ENCODE measurements around the gene MED27. TPM values are rescaled to one million over a fixed set of nuclear protein-coding genes. Genes with fewer than 3 reads are reported as not detected.

MED27 gene
- total RNA-seq, 1 donor from 2014 or later, result 21.3 TPM

DNA sequence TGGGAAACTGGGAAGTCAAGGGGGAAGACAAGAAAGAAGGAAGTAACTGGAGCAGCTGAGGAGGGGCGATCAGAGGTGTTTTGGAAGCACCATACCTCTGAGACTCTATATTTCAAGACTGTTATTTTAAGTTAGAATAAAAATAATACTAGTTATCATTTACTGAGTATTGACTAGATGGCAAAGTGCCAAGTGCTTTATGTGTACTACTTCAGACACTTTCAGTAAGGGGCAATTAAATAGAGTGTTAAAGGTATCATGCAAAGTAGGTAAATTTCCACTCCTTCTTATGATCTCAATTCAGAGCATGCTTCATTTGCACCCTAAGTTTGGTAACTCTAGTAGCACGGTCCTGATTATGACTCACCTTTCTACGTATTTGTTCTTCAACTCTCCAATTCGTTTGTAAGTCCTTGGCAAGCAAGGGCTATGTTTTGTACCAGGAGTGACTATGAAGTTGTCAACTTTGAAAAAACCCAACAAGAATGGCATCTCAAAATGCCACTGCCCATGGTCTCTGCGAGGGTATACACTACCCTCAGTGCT is 187.4 kb downstream of the MED27 start:
- TF ChIP-seq, protein P1, sequence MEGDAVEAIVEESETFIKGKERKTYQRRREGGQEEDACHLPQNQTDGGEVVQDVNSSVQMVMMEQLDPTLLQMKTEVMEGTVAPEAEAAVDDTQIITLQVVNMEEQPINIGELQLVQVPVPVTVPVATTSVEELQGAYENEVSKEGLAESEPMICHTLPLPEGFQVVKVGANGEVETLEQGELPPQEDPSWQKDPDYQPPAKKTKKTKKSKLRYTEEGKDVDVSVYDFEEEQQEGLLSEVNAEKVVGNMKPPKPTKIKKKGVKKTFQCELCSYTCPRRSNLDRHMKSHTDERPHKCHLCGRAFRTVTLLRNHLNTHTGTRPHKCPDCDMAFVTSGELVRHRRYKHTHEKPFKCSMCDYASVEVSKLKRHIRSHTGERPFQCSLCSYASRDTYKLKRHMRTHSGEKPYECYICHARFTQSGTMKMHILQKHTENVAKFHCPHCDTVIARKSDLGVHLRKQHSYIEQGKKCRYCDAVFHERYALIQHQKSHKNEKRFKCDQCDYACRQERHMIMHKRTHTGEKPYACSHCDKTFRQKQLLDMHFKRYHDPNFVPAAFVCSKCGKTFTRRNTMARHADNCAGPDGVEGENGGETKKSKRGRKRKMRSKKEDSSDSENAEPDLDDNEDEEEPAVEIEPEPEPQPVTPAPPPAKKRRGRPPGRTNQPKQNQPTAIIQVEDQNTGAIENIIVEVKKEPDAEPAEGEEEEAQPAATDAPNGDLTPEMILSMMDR (conservative IDR thresholded peaks at IDR 0.05; ENCODE audit: low read depth, low read length), result no peak
- no peak overlapping the region for H3K4me3 ChIP-seq (ENCODE audit: low read depth, low read length)

DNA sequence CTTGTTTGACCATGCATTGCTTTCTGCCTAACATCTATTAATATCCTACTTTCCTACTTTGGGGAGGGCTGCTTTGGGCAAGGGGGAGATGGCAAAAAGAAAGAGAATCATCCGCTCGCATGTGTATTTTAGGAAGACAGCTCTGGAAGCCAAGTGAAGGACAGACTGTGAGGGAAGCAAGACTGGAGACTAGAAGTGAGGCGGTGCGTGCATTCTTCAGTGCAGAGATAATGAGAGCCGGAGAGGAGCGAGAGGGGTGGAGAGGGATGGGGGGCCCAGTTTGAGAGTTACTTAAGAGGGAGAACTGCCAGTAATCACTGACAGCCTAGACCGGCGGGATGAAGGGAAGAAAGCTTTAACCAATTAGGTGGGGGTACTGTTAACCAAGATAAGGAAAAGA is 188.1 kb downstream of the MED27 start:
- no peak overlapping the region for H3K4me3 ChIP-seq (ENCODE audit: low read depth, low read length)
- TF ChIP-seq, protein P1 (conservative IDR thresholded peaks at IDR 0.05; ENCODE audit: low read depth, low read length), result no peak
- DNase-seq (ENCODE audit: low read depth), result no peak

More for the DNA sequence above, 187.4 kb downstream of the MED27 start:
- DNase-seq (ENCODE audit: low read depth), result no peak

DNA sequence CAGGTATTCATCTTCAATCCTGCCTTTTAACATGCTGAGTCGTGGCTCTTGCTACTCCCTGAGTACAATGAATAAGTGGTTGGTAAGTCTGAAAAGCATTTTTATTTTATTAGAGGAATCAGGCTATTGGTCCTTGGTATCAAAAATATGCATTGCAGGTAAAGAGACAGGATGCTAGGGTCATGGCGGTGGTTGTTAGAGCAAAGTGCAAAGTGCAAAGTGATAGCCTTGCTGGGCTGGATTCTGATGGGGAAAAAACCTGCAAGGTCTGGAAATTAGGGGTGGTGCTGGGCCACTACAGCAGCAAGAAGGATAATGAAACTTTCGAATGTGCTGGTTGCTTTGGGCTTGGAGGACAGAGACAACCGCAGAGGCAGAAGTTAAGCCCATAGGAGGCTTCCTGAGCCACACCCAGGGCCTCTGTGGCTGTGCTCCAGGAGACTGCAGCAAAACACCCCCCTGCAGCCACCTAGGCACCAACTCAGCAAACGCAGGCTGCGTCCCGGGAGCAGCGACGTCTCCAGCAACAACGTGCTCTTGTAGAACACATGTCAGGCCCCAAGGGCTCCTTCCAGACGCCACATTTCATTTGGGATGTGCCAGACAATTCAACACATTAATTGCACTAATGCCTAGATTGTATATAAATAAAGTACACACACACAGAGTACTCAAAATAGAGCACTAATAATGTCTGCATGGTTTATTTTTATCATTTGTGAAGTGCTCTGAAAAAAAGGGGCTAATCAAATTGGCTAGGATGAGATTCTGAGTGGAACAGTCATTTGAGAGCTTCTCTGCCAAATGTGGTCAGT is 190.0 kb downstream of the MED27 start:
- H3K4me3 ChIP-seq (ENCODE audit: low read depth, low read length), result no peak overlapping the region
- TF ChIP-seq, protein P1 (conservative IDR thresholded peaks at IDR 0.05; ENCODE audit: low read depth, low read length), result no peak

DNA sequence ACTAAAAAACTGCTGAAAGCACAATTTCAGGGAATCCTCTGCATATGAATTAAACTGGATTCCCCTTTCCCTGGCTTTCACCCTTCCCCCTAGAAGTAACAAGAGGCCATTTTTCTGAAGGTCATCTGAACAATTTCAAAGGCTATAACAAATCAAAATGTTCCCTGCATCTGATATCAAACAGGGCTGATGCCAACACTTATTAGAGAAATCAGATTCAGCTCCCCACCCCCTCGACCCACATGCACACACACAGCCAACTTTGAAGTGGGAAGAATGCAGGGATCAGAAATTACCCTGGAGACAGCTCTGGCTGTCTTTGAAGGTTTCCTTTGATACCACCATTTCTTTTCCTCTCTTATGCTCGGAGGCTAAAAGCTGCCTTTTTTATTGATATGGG is 190.7 kb downstream of the MED27 start:
- DNase-seq (ENCODE audit: low read depth), result no peak
- TF ChIP-seq, protein P1 (conservative IDR thresholded peaks at IDR 0.05; ENCODE audit: low read depth, low read length), result no peak
- no peak overlapping the region for H3K4me3 ChIP-seq (ENCODE audit: low read depth, low read length)

More for the DNA sequence above, 190.0 kb downstream of the MED27 start:
- DNase-seq (ENCODE audit: low read depth), result no peak

DNA sequence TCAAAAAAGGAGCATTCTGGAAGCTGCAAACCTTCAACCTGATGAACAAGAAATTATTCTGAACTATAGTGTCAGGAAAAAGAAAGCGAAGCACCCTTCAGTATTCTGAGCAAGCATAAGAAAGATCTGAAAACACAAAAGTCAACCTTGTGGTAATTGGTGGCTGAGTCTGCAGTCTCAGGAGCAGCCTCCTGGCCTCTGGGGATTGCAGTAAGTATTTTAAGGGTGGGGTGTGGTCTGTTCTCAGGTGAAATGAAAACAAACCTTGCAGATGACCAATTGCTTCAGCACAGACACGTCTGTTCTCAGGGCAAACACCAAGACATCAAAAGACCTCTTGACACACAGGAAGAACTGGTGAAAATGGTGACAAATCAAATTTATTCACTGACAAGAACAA is 192.0 kb downstream of the MED27 start:
- no peak for DNase-seq (ENCODE audit: low read depth)
- H3K4me3 ChIP-seq (ENCODE audit: low read depth, low read length), result no peak overlapping the region
- TF ChIP-seq, protein P1 (conservative IDR thresholded peaks at IDR 0.05; ENCODE audit: low read depth, low read length), result no peak

DNA sequence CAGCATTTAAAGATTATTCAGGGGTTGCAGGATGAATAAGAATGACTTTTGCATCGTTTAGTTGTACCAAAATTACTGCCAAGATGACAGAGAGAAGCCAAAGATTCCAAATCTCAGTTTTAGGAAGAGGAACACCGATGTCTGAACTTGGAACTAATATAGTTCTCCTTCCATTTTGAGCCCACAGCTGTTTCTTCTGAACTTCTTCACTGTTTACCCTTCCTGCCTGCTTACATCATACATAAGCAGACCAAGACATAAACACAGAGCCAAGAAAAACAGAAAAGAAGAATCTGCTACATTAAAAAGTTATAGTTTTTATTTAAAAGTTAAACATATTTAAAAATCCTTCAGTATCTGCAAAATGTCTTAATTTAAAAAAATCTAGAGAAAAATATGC is 192.8 kb downstream of the MED27 start:
- no peak overlapping the region for H3K4me3 ChIP-seq (ENCODE audit: low read depth, low read length)
- DNase-seq (ENCODE audit: low read depth), result no peak
- TF ChIP-seq, protein P1 (conservative IDR thresholded peaks at IDR 0.05; ENCODE audit: low read depth, low read length), result no peak
